ENCODE results near the gene TRPC4. TPM values are rescaled to one million over a fixed set of nuclear protein-coding genes. Genes with fewer than 3 reads are reported as not detected.

Gene TRPC4
- total RNA-seq, 1 donor from 2014 or later, result 0.26 TPM

GRCh38 chr13:37701972-37702371 lies 167.6 kb downstream of the TRPC4 start:
- Histone ChIP-seq H3K36me3 (ENCODE audit: control insufficient read depth, insufficient read depth, low read length) (no peaks in the 10 kb centered on the region), H3K4me3 (ENCODE audit: low read depth, low read length) (no peak overlapping the region), H3K27me3 (ENCODE audit: control insufficient read depth, insufficient read depth, low read length) (no peaks in the 10 kb centered on the region)
- FAIRE-seq (no peak), DNase-seq (ENCODE audit: low read depth) (peak; percentile 78)
- TF ChIP-seq, protein P1, sequence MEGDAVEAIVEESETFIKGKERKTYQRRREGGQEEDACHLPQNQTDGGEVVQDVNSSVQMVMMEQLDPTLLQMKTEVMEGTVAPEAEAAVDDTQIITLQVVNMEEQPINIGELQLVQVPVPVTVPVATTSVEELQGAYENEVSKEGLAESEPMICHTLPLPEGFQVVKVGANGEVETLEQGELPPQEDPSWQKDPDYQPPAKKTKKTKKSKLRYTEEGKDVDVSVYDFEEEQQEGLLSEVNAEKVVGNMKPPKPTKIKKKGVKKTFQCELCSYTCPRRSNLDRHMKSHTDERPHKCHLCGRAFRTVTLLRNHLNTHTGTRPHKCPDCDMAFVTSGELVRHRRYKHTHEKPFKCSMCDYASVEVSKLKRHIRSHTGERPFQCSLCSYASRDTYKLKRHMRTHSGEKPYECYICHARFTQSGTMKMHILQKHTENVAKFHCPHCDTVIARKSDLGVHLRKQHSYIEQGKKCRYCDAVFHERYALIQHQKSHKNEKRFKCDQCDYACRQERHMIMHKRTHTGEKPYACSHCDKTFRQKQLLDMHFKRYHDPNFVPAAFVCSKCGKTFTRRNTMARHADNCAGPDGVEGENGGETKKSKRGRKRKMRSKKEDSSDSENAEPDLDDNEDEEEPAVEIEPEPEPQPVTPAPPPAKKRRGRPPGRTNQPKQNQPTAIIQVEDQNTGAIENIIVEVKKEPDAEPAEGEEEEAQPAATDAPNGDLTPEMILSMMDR (IDR thresholded peaks at IDR 0.05; ENCODE audit: insufficient read depth, low read length, severe bottlenecking), result no peak

DNA sequence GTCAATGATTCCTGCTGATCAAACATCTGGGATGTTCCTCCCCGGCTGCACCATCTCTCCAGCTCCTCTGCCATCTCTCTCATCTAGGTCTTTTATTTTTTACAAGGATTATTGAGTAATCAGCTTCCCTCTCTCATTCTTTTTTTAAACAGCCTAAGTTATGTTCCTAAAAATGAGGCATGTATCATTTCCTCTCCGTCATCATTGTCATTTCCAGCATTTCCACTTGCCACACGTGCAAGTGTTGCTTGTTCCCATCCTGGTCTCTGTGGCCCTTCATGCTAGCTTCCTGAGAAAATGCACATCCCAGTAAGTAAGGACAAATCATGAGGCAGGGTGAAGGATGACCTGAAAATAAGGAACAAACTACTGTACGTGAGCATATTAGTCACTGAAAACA lies 168.3 kb downstream of the TRPC4 start:
- no peak for FAIRE-seq

GRCh38 chr13:37700887-37701286 lies 168.7 kb downstream of the TRPC4 start:
- no peaks in the 10 kb centered on the region for H3K27me3 ChIP-seq (ENCODE audit: control insufficient read depth, insufficient read depth, low read length)
- TF ChIP-seq, protein P1 (IDR thresholded peaks at IDR 0.05; ENCODE audit: insufficient read depth, low read length, severe bottlenecking), result no peak
- no peaks in the 10 kb centered on the region for H3K36me3 ChIP-seq (ENCODE audit: control insufficient read depth, insufficient read depth, low read length)
- FAIRE-seq (no peak), DNase-seq (ENCODE audit: low read depth) (no peak)
- no peak overlapping the region for H3K4me3 ChIP-seq (ENCODE audit: low read depth, low read length)

More for the DNA sequence above, 168.3 kb downstream of the TRPC4 start:
- Histone ChIP-seq H3K27me3 (ENCODE audit: control insufficient read depth, insufficient read depth, low read length) (no peaks in the 10 kb centered on the region), H3K36me3 (ENCODE audit: control insufficient read depth, insufficient read depth, low read length) (no peaks in the 10 kb centered on the region), H3K4me3 (ENCODE audit: low read depth, low read length) (no peak overlapping the region)
- no peak for DNase-seq (ENCODE audit: low read depth)
- TF ChIP-seq, protein P1 (IDR thresholded peaks at IDR 0.05; ENCODE audit: insufficient read depth, low read length, severe bottlenecking), result no peak

DNA sequence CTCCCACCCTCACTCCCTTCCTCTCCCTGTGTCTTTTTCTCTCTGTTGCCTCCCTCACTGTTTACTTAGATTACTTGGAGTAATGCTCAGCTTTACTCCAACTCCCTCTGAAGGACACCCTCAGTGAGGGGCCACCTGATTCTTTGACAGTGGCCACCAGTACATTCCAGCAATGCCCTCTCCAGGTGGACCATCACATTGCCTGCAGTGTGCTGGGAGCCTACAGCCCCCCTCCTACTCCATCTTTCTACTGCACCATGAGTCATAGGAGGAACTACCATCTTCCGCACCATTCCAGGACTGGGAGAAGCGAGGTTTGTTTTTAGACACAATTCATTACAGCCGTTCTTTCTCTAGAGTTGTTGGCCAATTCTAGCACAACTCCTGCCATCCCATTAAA lies 174.4 kb downstream of the TRPC4 start:
- no peak for DNase-seq (ENCODE audit: low read depth)
- no peaks in the 10 kb centered on the region for H3K27me3 ChIP-seq (ENCODE audit: control insufficient read depth, insufficient read depth, low read length)
- TF ChIP-seq, protein P1 (IDR thresholded peaks at IDR 0.05; ENCODE audit: insufficient read depth, low read length, severe bottlenecking), result no peak
- FAIRE-seq, result no peak
- H3K4me3 ChIP-seq (ENCODE audit: low read depth, low read length), result no peak overlapping the region
- no peaks in the 10 kb centered on the region for H3K36me3 ChIP-seq (ENCODE audit: control insufficient read depth, insufficient read depth, low read length)

DNA sequence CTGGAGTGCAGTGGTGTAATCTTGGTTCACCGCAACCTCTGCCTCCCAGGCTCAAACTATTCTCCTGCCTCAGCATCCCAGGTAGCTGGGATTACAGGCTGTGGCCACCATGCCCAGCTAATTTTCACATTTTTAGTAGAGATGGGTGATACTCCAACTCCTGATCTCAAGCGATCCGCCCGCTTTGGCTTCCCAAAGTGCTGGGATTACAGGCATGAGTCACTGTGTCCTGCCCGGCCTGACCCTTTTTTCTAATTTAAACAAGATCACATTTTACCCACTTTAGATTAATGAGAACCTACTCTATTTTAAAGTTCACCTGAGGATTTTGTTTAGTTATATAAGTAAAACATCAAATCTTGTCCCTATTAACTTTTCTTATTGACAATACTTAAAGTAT lies 179.2 kb downstream of the TRPC4 start:
- Histone ChIP-seq H3K36me3 (ENCODE audit: control insufficient read depth, insufficient read depth, low read length) (no peaks in the 10 kb centered on the region), H3K4me3 (ENCODE audit: low read depth, low read length) (no peak overlapping the region), H3K27me3 (ENCODE audit: control insufficient read depth, insufficient read depth, low read length) (no peaks in the 10 kb centered on the region)
- DNase-seq (ENCODE audit: low read depth), result no peak
- TF ChIP-seq, protein P1 (IDR thresholded peaks at IDR 0.05; ENCODE audit: insufficient read depth, low read length, severe bottlenecking), result no peak
- no peak for FAIRE-seq

GRCh38 chr13:37686501-37686900 lies 183.1 kb downstream of the TRPC4 start:
- FAIRE-seq (no peak), DNase-seq (ENCODE audit: low read depth) (no peak)
- TF ChIP-seq, protein P1 (IDR thresholded peaks at IDR 0.05; ENCODE audit: insufficient read depth, low read length, severe bottlenecking), result no peak

More at GRCh38 chr13:37686501-37686900, 183.1 kb downstream of the TRPC4 start:
- Histone ChIP-seq H3K36me3 (ENCODE audit: control insufficient read depth, insufficient read depth, low read length) (no peaks in the 10 kb centered on the region), H3K4me3 (ENCODE audit: low read depth, low read length) (no peak overlapping the region), H3K27me3 (ENCODE audit: control insufficient read depth, insufficient read depth, low read length) (no peaks in the 10 kb centered on the region)
